Breast epithelium (tissue), 4 donors: ENCODE results near the gene ADD2. TPM values are rescaled to one million over a fixed set of nuclear protein-coding genes. Genes with fewer than 3 reads are reported as not detected.

ENCODE experiments used
- DNase-seq, 2 donors: peaks; one replicate each; pipeline ENCODE4 v3.0.0-alpha.2; 2019; ENCODE audit warnings: low spot score in 2 of 2
- H3K27ac ChIP-seq, 2 donors: fragments of 200-600 bp; sonication (generic) in 1 of 2; one replicate each; pipeline ENCODE4 v1.5.1; 2016 to 2019; ENCODE audit warnings: mild to moderate bottlenecking in 1 of 2
- H3K27me3 ChIP-seq, 2 donors: fragments of 200-600 bp; sonication (generic) in 1 of 2; one replicate each; pipeline versions ENCODE4 v1.5.1 to v1.6.0; 2017 to 2019; ENCODE audit warnings: control low read depth in 1 of 2, mild to moderate bottlenecking in 1 of 2
- H3K36me3 ChIP-seq: fragments of 200-600 bp; one replicate; pipeline ENCODE4 v1.5.1; 2019
- H3K4me1 ChIP-seq, 2 donors: fragments of 200-600 bp; sonication (generic); one replicate each; pipeline ENCODE4 v1.5.1; 2016 to 2019; ENCODE audit warnings: control low read depth in 1 of 2
- H3K4me3 ChIP-seq, 3 donors: fragments of 200-600 bp; sonication (generic); 1 replicate in 2 of 3; 2 replicates in 1 of 3; pipeline ENCODE4 v1.5.1; 2016 to 2019; ENCODE audit warnings: mild to moderate bottlenecking in 3 of 3, moderate library complexity in 2 of 3
- H3K9me3 ChIP-seq, 2 donors: fragments of 200-600 bp; sonication (generic) in 1 of 2; one replicate each; pipeline ENCODE4 v1.5.1; 2016 to 2019; ENCODE audit warnings: control low read depth in 1 of 2
- CTCF ChIP-seq, 3 donors: fragments of 450-650 bp; IDR thresholded peaks; one replicate each; pipeline ENCODE4 v1.5.1; 2016 to 2017; ENCODE audit warnings: antibody characterized with exemption in 3 of 3, mild to moderate bottlenecking in 3 of 3, moderate library complexity in 3 of 3
- POLR2A ChIP-seq: fragments of 450-650 bp; IDR thresholded peaks from one replicate; pipeline ENCODE4 v1.6.1; 2016; ENCODE audit warnings: antibody characterized with exemption, mild to moderate bottlenecking, moderate library complexity
- POLR2AphosphoS5 ChIP-seq, 3 donors: sonication (generic); formaldehyde crosslinking; IDR thresholded peaks; one replicate each; pipeline ENCODE4 v1.6.1; 2017; ENCODE audit warnings: antibody characterized with exemption in 3 of 3
- intact Hi-C: fragments of 100-400 bp; cut with DNase I; formaldehyde crosslinking; loops from one replicate; pipeline ENCODE4 v1.15.1; 2023; ENCODE audit warnings: low total_unique reads
- total RNA-seq, 3 donors: library from RNA; depleted of rRNA; stranded (reverse); fragments of >200 nt; gene quantifications; one replicate each; pipeline ENCODE4 v1.1.0, GENCODE V29; 2016

ADD2 gene
- total RNA-seq, 3 donors from 2014 or later: 1.3 to 2.3 (median 1.9) TPM

GRCh38 chr2:70709275-70710037 lies 58.5 kb downstream of the ADD2 start:
- no peak for DNase-seq
- intact Hi-C loops: no loop called here
- Histone ChIP-seq H3K9me3 (no peaks in the 10 kb centered on the region), H3K36me3 (no peaks in the 10 kb centered on the region), H3K27ac (no peak overlapping the region), H3K4me3 (no peak overlapping the region), H3K27me3 (no peaks in the 10 kb centered on the region), H3K4me1 (no peaks in the 10 kb centered on the region)
- TF ChIP-seq CTCF (IDR thresholded peaks at IDR 0.05) (no peak), POLR2A (no peak), POLR2AphosphoS5 (IDR thresholded peaks at IDR 0.05) (no peak)

GRCh38 chr2:70708376-70709199 lies 59.4 kb downstream of the ADD2 start:
- no peaks in the 10 kb centered on the region for H3K27me3 ChIP-seq
- no peaks in the 10 kb centered on the region for H3K4me1 ChIP-seq
- DNase-seq: no peak
- intact Hi-C loops: no loop called here
- no peaks in the 10 kb centered on the region for H3K9me3 ChIP-seq
- TF ChIP-seq POLR2AphosphoS5 (IDR thresholded peaks at IDR 0.05) (no peak), POLR2A (no peak), CTCF (IDR thresholded peaks at IDR 0.05) (no peak)
- H3K4me3 ChIP-seq: no peak overlapping the region
- no peaks in the 10 kb centered on the region for H3K36me3 ChIP-seq
- no peak overlapping the region for H3K27ac ChIP-seq

- no peak for DNase-seq
- intact Hi-C loops: no loop called here
- Histone ChIP-seq H3K4me3 (no peak overlapping the region), H3K27me3 (no peaks in the 10 kb centered on the region), H3K4me1 (no peaks in the 10 kb centered on the region), H3K36me3 (no peaks in the 10 kb centered on the region), H3K9me3 (no peaks in the 10 kb centered on the region), H3K27ac (no peak overlapping the region)
- no peak for TF ChIP-seq POLR2A
- TF ChIP-seq POLR2AphosphoS5 (IDR thresholded peaks at IDR 0.05): no peak
- no peak for TF ChIP-seq CTCF (IDR thresholded peaks at IDR 0.05)
Measured at GRCh38 chr2:70707706-70708105, 60.3 kb downstream of the ADD2 start.

GRCh38 chr2:70706026-70706795 lies 61.8 kb downstream of the ADD2 start:
- DNase-seq: no peak
- Histone ChIP-seq H3K9me3 (no peaks in the 10 kb centered on the region), H3K27me3 (no peaks in the 10 kb centered on the region), H3K4me1 (no peaks in the 10 kb centered on the region), H3K36me3 (no peaks in the 10 kb centered on the region), H3K27ac (no peak overlapping the region), H3K4me3 (no peak overlapping the region)
- intact Hi-C loops: no loop called here
- TF ChIP-seq CTCF (IDR thresholded peaks at IDR 0.05) (no peak), POLR2A (no peak)
